Measurements from ENCODE around the gene ZNF497.
A peak's percentile ranks its signal among the peaks of the same experiment; 100 is the strongest.
"Not testable (repeated sequence)": the region's sequence is repeated elsewhere in the genome, so short reads cannot be mapped to it uniquely, and the experiment has no call there.

The ZNF497 gene

DNA sequence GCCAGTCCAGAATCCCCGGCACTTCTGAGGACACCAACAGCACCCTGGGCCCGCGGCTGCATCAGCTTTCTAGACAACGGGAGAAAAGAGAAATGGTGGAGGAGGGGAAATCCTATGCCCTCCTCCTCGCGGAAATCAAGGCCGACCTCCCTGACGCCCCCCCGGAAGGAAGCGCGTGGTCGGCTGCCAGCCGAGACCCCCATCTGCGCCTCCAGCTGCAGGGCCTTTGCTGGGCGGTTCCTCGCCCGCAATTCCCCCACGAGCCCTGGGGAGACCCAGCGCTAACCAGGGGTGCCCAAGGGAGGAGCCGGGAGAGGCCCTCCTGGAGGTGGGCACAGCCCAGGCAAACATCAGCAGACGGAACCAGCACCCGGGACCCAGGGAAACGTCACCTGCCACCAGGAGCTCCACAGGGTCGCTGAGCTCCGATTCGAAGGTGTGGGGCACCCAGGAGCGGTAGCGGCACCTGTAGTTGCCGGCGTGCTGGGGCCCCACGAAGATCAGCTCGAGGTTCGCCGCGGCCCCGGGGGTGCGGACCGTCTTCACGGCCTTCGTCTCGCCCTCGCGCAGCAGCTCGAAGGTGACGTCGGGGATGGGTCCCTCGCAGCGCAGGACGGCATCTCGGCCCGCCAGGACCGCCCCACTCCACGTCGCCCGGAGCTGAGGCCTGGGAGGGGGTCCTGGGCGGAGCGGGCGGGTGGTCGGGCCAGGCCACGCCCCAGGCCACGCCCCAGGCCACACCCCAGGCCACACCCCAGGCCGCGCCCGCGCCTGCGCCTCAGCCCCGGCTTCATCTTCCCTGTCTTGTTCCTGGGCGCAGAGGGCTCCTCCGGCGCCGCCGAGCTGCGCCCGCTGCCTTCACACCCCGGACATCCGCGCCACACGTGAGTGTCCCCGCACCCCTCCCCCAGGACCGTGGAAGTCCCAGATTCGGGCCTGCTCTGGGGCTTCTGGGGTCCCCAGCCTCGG is 15.3 kb downstream of the ZNF497 start:
- DNase-seq = peak in 1 of 2 experiments; percentile 55

DNA sequence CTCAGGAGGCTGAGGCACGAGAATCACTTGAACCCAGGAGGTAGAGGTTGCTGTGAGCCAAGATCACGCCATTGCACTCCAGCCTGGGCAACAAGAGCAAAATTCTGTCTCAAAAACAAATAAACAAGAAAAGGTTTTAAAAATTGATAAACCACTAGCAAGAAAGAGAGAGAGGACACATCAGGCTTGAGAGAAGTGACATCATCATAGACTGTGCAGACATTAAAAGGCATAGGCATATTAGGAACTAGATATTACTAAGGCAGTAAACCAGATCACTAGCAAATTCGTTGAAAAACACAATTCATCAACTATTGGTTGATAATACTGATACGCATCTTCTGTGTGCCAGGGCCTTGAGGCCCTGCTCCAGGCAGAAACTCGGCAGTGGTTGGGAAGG is 17.0 kb downstream of the ZNF497 start:
- DNase-seq = no peak

DNA sequence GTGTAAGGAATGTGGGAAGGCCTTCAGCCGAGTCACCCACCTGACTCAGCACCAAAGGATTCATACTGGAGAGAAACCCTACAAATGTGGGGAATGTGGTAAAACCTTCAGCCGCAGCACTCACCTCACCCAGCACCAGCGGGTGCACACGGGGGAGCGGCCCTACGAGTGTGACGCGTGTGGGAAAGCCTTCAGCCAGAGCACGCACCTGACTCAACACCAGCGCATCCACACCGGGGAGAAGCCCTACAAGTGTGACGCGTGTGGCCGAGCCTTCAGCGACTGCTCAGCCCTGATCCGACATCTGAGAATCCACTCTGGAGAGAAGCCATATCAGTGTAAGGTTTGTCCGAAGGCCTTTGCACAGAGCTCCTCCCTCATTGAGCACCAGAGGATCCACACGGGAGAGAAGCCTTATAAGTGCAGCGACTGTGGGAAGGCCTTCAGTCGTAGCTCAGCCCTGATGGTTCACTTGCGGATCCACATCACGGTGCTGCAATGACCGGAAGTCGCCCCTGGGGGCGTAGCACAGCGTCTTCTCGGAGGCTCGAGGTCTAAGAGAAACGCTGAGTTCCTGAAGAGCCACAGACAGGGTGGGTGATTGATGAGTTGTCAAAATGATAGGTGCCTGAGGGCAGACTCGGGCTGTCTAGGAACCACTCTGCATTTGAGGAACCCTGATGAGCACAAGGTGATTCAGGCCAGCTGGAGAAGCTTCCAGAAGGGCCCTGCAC is 23.6 kb downstream of the ZNF497 start:
- no peak for DNase-seq

DNA sequence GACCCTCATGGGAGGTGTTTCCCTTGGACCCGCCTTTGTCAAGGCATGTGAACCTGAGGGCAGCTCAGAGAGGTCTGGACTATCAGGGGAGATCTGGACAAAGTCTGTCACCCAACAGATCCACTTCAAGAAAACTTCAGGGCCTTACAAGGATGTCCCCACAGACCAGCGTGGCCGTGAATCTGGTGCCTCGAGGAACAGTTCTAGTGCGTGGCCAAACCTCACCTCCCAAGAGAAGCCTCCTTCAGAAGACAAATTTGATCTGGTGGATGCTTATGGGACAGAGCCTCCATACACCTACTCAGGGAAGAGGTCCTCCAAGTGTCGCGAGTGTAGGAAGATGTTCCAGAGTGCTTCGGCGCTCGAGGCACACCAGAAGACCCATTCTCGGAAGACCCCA is 24.2 kb downstream of the ZNF497 start:
- DNase-seq = no peak

DNA sequence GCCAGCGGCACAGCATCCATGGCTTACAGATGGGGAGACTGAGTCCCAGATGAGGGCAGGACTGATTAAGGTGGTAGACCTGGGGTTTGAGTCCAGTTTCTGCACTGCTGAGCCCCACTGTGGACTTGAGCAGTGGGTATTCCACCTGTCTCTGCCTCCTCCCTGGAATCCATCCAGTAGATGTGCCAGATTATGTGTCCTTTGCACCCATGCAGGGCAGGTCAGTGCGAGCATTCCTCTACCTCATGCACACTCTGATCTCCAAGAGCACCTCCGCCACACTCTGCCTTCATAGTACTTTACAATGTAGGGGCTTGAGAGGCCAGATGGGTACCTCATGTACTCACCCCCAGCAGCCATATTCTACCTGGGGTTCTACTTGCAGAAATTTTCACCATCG is 25.7 kb downstream of the ZNF497 start:
- no peak for DNase-seq

DNA sequence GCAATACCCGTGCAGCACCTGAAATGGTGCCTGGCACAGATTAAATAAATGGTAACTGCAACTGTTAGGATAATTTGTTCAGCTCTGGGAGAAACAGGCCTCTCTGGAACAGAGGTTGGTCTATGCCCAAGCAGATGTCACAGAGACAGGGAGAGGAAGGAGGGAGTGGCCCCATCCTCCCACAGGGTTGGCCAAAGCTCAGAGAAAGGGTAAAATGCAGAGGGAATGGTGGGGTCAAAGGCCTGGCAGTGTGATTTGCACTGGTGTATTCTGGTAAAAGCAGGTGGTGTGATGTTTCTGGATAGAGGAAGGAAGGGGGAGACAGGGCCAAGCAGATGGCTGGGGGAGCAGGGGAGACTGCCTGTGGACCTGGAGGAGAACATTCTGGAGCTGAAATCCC is 26.3 kb downstream of the ZNF497 start:
- no peak for DNase-seq

DNA sequence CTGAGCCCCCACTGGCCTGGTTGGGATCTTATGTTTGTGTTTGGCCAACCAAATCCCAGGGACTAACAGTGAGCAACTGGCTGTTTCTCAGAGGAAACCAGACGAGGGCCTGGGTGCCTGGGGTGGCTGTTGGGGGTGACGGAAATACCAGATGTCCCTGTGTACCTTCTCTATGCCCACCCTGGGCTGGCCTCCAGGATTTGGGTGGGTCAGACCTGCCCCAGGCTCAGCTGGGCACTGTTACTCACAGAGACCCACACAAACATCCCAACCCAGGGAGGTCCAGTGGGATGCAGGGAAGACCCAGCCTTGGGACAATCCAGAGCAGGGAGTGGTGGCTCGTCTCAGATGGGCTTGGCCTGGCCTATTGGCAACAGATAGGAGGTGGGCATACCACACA is 26.9 kb downstream of the ZNF497 start:
- no peak for DNase-seq

DNA sequence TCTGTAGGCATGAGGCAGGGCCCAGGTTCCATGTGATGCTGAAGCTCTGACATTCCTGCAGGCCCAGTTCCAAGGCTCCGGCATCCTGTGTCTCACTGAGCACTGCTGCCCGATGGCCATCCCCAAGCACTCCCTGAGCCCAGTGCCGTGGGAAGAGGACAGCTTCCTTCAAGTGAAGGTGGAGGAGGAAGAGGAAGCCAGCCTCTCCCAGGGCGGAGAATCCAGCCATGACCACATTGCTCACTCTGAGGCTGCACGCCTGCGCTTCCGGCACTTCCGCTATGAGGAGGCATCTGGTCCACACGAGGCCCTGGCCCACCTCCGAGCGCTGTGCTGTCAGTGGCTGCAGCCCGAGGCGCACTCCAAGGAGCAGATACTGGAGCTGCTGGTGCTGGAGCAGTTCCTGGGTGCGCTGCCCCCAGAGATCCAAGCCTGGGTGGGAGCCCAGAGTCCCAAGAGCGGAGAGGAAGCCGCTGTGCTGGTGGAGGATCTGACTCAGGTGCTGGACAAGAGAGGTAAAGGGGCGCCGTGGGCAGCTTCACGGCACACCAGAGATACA is 27.8 kb downstream of the ZNF497 start:
- no peak for DNase-seq

DNA sequence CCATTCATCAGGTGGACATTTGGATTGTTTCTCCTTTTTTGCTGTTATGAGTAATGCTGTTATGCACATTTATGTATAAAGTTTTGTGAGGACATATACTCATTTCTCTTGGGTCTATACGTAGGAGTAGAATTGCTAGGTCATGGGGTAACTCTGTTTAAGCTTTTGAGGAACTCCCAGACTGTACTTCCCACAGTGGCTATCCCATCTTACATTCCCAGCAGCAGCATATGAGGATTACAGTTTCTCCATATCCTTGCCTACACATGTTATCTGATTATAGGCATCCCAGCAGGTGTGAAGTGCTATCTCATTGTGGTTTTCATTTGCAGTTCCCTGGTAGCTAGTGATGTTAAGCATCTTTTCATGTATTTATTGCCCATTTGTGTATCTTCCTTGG is 29.9 kb downstream of the ZNF497 start:
- DNase-seq = no peak

DNA sequence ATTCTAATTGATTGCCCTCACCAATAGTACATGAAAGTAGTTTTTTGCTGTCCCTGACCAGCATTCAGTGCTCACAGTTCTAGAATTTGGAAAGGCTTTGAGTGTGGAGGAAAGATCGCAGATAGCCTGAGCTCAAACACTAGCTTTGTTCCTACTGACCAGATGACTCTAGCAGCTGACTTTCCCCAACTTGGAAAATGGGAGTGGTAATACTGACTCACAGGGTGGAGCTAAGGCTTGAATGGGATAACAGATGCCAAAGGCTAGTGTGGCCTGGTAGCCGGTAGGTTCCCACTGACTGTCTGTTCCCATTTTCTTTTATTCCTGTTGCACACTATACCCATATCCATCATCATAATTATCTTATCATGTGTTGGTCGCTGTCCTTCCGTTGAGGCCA is 32.1 kb downstream of the ZNF497 start:
- no peak for DNase-seq

DNA sequence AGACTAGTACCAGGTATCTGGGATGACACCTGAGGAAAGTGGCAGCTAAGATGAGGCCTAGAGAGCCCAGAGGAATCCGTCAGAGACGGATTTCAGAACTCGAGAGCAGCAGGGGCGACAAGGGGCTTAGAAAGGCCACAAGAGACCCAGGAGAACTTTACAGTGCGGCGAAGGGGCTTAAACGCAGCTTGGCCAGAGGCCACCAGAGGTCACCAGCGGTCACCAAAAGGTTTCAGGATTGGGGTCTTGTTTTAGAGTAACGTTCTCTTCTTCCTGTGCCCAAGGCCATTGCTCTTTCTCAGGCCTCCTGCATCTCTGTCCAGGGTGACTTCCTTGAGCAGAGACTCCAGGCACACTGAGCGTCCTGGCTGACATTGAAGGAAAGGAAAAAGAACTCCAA is 33.6 kb downstream of the ZNF497 start:
- DNase-seq = no peak

DNA sequence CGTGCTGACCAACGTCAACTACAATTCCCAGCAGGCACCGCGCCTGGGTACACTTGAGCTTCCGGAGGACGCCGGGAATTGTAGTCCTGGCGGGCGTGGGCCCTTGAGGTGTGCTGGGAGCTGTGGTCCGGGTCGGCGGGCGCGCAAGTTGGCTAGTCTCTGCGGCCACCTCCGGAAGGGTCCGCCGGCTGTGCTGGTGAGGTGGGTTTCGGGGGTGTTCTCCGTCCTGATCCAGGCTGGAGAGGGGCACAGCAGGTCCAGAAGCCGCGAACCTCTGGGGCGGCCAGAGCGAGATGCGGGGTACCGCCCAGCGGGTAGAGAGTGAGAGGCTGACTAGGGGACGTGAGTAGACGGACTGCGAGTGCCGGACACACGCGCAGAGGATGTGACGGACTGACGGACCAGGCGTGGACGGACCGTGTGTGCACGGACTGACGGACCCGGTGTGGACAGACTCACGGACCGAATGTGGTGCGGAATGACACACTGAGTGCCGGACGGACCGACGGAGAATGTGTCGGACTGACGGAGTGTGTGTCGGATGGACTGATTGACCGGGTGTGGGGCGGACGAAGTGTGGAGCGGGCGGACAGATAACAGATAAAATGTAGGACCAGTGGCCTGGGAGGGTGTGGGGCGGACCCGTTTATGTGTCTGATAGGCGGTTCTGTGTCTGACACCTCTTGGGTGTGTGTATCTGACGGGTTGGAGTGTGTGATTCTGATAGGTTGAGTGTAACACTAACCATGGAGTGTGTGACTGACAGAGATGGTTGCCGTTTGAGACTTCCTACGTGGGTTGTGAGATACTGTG is 35.4 kb downstream of the ZNF497 start, which contains the start of gene ZSCAN22:
ZSCAN22 (plus strand) TSS at position 81 of the 813 bp plus-strand sequence. CDS start 7,809 bp downstream, outside the sequence.
- DNase-seq = peak; percentile 83 to 85

DNA sequence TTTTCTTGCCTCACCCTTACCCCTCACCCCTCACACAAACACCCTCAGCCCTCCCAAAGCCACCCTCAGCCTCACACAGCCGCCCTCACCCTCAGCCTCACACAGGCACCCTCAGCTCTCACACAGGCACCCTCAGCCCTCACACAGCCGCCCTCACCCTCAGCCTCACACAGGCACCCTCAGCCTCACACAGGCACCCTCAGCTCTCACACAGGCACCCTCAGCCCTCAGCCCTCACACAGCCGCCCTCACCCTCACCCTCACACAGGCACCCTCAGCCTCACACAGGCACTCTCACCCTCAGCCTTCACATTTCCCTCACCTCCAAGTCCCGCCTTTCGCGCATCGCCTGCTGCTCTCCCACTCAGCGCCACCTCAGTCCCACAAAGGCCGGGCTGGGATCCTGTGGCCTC is 36.0 kb downstream of the ZNF497 start:
- DNase-seq = no peak

DNA sequence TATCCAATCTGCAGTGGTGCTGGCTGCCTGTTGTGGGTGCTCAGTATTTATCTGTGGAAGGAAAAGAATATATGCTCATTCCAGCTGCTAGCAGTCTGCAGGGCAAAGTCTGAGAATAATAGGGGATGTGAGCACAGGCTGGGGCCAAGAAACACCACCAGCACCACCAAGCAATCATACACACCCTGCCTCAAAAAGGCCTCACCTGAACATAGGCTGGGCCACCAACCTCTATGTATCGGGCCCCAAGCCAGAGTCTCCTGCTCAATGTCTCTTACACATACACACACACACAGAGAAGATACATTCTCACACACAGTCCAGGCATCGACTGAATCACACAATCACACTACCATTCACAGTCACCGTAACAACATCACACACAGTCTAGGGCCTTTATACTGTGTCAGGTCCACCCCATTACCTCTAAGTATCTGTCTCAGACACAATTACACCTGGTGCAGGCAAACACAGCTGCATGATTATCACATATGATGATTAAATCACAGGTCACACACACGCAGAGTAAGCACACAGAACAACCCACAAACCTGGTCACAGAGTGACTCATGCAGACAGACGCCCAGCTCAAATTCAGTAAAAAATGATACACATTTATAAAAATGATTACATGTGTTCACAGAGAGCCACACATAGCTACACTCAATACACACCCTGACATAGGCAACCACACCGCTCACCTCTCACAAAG is 37.1 kb downstream of the ZNF497 start:
- DNase-seq = no peak

DNA sequence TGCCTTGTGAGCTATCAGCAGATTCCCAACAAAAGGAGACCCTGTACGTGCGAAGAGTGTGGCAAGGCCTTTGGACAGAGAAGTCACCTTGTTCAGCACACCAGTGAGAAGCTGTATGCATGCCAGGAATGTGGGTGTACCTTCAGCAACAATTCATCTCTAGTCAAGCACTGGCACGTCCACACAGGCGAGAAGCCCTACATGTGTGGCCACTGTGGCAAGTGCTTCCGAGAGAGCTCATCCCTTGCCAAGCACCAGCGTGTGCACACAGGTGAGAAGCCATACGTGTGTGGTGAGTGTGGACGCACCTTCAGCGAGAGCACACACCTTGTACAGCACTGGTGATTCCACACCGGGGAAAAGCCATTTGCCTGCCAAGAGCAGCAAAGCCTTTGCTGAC is 43.3 kb downstream of the ZNF497 start:
- DNase-seq = no peak

DNA sequence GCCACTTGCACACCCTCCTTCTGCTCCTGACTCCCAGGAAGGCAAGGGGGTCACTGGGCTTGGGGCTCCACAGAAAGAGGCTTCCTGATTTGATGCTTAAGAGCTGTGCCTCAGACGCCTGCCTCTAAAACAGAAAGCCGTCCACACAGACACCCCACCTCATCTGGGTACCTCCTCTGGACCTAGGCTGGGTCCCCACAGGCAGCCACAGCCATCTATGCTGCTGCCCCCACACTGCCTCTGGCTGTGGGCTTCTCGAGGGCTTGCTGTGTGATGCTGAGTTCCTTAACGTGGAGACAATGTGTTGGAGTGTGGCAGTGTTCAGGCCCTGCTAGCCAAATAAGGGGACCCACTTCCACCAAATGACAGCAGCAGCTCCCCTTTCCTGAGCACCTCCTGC is 44.3 kb downstream of the ZNF497 start:
- DNase-seq = no peak

DNA sequence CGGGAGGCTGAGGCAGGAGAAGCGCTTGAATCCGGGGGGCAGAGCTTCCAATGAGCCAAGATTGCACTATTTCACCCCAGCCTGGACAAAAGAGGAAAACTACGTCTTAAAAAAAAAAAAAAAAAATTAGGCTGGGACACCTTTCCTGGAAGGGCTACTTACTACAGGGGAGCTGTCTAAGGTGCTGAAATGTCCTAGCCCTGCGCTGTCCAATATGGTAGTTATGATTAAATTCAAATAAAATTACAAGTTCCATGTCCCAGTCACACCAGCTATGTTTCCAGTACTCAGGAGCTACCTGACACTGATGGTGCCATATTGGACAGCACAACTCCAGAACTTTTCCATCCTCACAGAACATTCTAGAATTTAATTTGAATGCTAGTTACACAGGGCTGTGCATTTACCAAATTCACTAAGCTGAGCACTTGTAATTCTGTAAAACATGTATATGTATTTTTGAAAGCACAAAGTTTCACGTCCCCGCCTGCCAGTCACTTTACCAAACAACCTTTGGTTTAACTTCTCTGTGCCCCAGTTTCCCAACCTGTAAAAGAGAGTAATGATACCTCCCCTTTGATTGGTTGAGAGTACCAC is 45.0 kb downstream of the ZNF497 start:
- no peak for DNase-seq

DNA sequence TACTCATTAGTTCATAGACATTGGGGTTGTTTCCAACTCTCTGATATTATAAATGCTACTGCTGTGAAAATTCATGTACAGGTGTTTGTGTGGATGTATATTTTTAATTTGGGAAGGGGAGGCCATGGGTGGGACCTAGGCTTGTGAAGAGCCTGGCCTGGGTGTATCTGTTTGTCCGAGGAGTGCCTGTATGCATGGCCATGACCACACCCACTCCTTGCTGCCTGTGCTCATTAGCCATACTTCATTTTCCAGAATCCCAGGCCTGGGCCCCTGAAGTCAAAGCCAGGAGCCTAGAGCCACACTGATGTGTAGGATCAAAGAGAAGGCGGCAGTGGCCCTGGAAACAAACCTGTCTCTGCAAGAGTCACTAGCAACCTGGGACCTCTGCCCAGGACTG is 47.0 kb downstream of the ZNF497 start:
- DNase-seq = no peak

DNA sequence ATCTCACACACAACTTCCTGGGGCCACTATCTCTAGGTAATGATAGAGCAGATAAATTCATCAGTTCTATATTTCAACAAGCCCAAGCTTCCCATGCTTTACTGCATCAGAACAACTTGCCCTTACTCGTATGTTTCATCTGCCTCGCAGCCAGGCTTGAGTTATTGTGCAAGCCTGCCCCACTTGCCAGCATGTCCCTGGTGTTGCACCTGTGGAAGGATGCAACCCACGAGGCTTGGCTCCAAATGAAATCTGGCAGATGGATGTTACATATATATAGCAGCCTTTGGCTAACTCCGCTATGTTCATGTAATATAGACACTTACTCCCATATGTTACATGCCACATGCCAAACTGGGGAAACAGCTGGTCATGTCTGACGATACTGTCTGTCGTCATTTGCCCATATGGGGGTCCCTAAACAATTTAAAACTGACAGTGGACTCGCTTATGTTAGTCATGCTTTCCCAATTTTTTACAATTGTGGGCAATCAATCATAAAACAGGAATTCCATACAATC is 51.1 kb downstream of the ZNF497 start:
- no peak for DNase-seq

DNA sequence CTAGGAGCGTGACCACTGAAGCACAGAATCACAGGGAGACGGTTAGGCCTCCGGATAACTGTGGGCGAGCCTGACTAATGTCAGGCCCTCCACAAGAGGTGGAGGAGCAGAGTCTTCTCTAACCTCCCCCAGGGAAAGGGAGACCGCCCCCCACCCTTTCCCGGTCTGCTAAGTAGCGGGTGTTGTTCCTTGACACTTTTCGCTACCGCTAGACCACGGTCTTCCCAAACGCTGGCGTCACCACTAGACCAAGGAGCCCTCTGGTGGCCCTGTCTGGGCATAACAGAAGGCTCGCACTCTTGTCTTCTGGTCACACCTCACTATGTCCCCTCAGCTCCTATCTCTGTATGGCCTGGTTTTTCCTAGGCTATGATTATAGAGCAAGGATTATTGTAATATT is 51.9 kb downstream of the ZNF497 start:
- not testable (repeated sequence) for DNase-seq

DNA sequence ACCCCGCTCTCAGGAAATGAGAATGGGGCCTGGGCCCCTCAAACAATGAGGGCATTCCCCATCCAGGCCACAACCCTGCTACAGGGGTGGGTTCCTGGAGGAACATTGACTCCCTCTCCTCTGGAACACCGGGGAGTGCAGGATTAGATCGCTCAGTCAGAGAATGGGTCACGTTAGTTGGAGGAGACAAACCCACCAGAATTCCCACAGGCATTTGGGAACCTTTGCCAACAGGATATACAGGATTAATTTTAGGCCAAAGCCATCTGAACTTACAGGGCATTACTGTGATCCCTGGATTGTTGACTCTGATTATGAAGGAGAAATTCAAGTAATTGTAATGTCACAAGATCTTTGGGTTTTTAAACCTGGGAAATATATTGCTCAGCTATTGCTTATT is 54.8 kb downstream of the ZNF497 start:
- DNase-seq = no peak

Measured in SW 1271 (cell line).